ENCODE data around the gene PGLYRP2. TPM values are rescaled to one million over a fixed set of nuclear protein-coding genes. Genes with fewer than 3 reads are reported as not detected.

The PGLYRP2 gene
- total and polyA plus RNA-seq, 2 donors (not counting 3 experiments of a cell fraction or from before 2014, with no cell fraction given): 0.03 to 0.18 TPM

- intact Hi-C loops (cut with micrococcal nuclease) (loop anchor here (1.0 kb wide), 2 partner anchors 13 to 124 kb away; no protein-coding TSS in a partner anchor), dilution Hi-C loops (cut with MboI; ENCODE audit: extremely low pct_ligation_motif_present, low sequenced_read_pairs) (no loop called here)
- H3K27me3 ChIP-seq (ENCODE audit: control insufficient read depth in 2 of 2, insufficient read depth in 2 of 2, low read length in 2 of 2): no peaks in the 10 kb centered on the region
- peaks cover 4 to 16% of the 10 kb centered on the region in 2 experiments for H3K36me3 ChIP-seq (ENCODE audit: control insufficient read depth in 2 of 2, extremely low read depth in 1 of 2, insufficient read depth in 2 of 2, low read length in 2 of 2)
- H3K4me3 ChIP-seq (replicated peaks in 1 of 3; ENCODE audit: insufficient read depth in 1 of 3, low read depth in 1 of 3, low read length in 3 of 3): peak overlapping the region; percentile 77 to 90 (median 82)
- peak overlapping the region; percentile 74 for H3K4me2 ChIP-seq (ENCODE audit: insufficient read depth, low read length)
- peak overlapping the region; percentile 42 for H2AFZ ChIP-seq (ENCODE audit: low read depth, low read length)
- no peaks in the 10 kb centered on the region for H3K9me3 ChIP-seq (replicated peaks; ENCODE audit: control insufficient read depth, insufficient read depth, low read length)
- H3K9me1 ChIP-seq (replicated peaks; ENCODE audit: control insufficient read depth, extremely low read depth, insufficient read depth, low read length): no peaks in the 10 kb centered on the region
- DNase-seq (ENCODE audit: low read depth, low spot score) (peak; percentile 13), FAIRE-seq (peak; percentile 18)
- peaks cover 12% of the 10 kb centered on the region for H3K4me1 ChIP-seq (ENCODE audit: control insufficient read depth, extremely low read depth, insufficient read depth, low read length)
- no peaks in the 10 kb centered on the region for H4K20me1 ChIP-seq (replicated peaks; ENCODE audit: control insufficient read depth, extremely low read depth, insufficient read depth, low read length)
- TF ChIP-seq, protein P1, sequence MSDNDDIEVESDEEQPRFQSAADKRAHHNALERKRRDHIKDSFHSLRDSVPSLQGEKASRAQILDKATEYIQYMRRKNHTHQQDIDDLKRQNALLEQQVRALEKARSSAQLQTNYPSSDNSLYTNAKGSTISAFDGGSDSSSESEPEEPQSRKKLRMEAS (IDR thresholded peaks at IDR 0.05; ENCODE audit: insufficient read depth, insufficient read length): no peak
- TF ChIP-seq CTCF (IDR thresholded peaks at IDR 0.05; ENCODE audit: extremely low read depth in 1 of 2, insufficient read depth in 1 of 2, low read depth in 1 of 2, low read length in 2 of 2) (no peak), POLR2A (IDR thresholded peaks at IDR 0.05; ENCODE audit: low read depth, low read length) (no peak), MYC (IDR thresholded peaks at IDR 0.05; ENCODE audit: low read depth, low read length) (no peak), EZH2 (IDR thresholded peaks at IDR 0.05; ENCODE audit: borderline replicate concordance, low read depth, low read length, severe bottlenecking) (no peak), JUN (IDR thresholded peaks at IDR 0.05; ENCODE audit: borderline replicate concordance, insufficient read depth, insufficient read length, low read depth) (no peak), POLR2AphosphoS5 (IDR thresholded peaks at IDR 0.05; ENCODE audit: insufficient read depth, low read depth, low read length) (no peak), FOS (IDR thresholded peaks at IDR 0.05; ENCODE audit: borderline replicate concordance, insufficient read depth, low read length) (no peak), GATA2 (IDR thresholded peaks at IDR 0.05; ENCODE audit: insufficient read depth, insufficient read length, low read depth, low read length) (no peak)
- peaks cover 46% of the 10 kb centered on the region for H3K79me2 ChIP-seq (ENCODE audit: control insufficient read depth, insufficient read depth, low read length)
- BruUV-seq (replicated peaks): no TSS peak
- ChIA-PET POLR2A (interaction anchor here (1.4 to 1.9 kb wide), 2 partner anchors 13 to 20 kb away, joined by 5 to 10 read pairs; partner anchors contain the start of gene AKAP8L), CTCF (interaction anchor here (1.0 to 3.6 kb wide), 5 partner anchors 13 to 124 kb away, joined by 3 to 24 read pairs (median 5); partner anchors contain the start of genes AKAP8L and WIZ)
- peak overlapping the region; percentile 80 for H3K9ac ChIP-seq (replicated peaks; ENCODE audit: extremely low read depth, insufficient read depth, low read length)
- H3K27ac ChIP-seq (ENCODE audit: insufficient read depth, low read depth, low read length): peak overlapping the region; percentile 15
Observed at GRCh38 chr19:15432018-15432494, 47.2 kb downstream of the PGLYRP2 start.
